Measurements from ENCODE around the gene LRP2. TPM values are rescaled to one million over a fixed set of nuclear protein-coding genes. Genes with fewer than 3 reads are reported as not detected.
"Not testable (repeated sequence)": the region's sequence is repeated elsewhere in the genome, so short reads cannot be mapped to it uniquely, and the experiment has no call there.

LRP2 gene
- total RNA-seq = 1 to 10 TPM; 2.3 to 3.8 TPM
- 1 to 10 TPM; 3.3 to 7.4 TPM for polyA plus RNA-seq (ENCODE audit: insufficient read length in 2 of 2)
- long read RNA-seq, donor 1 = 0 reads
- long read RNA-seq, donor 2 = 0 reads
- long read RNA-seq, donor 3 = 0 reads
- long read RNA-seq, donor 4 = 0 reads

GRCh38 chr2:169362118-169362893 lies at the start of gene LRP2:
Gene LRP2 (minus strand): TSS chr2:169362534. CDS start chr2:169362399, 135 bp downstream.
- H3K4me1 ChIP-seq (ENCODE audit: control insufficient read depth, insufficient read depth, low read length) = peaks cover 38% of the 10 kb centered on the region
- peak within 1 kb of the TSS; percentile 53 for H3K4me3 ChIP-seq (ENCODE audit: low read depth, low read length)
- peak in 2 of 6 donors; percentile 46 to 62 for DNase-seq (ENCODE audit: low read depth in 4 of 6, low spot score in 6 of 6)
- H3K36me3 ChIP-seq (ENCODE audit: control insufficient read depth, insufficient read depth, low read length) = no peaks in the 10 kb centered on the region
- no peaks in the 10 kb centered on the region for H3K9me3 ChIP-seq (ENCODE audit: control insufficient read depth, insufficient read depth, low read length)
- H3K27ac ChIP-seq (ENCODE audit: low read depth, low read length) = no peak within 1 kb of the TSS
- WGBS (ENCODE audit: insufficient coverage) = under 1% methylated on average over 75 of the region's 75 CpGs
- peaks cover 28% of the 10 kb centered on the region for H3K27me3 ChIP-seq (ENCODE audit: control insufficient read depth, insufficient read depth, low read length)

GRCh38 chr2:169406891-169407290 lies 44.6 kb upstream of the LRP2 start:
- Histone ChIP-seq H3K27ac (ENCODE audit: low read depth, low read length) (no peak overlapping the region), H3K36me3 (ENCODE audit: control insufficient read depth, insufficient read depth, low read length) (no peaks in the 10 kb centered on the region), H3K4me3 (ENCODE audit: low read depth, low read length) (no peak overlapping the region), H3K4me1 (ENCODE audit: control insufficient read depth, insufficient read depth, low read length) (no peaks in the 10 kb centered on the region), H3K27me3 (ENCODE audit: control insufficient read depth, insufficient read depth, low read length) (no peaks in the 10 kb centered on the region), H3K9me3 (ENCODE audit: control insufficient read depth, insufficient read depth, low read length) (no peaks in the 10 kb centered on the region)
- WGBS (ENCODE audit: insufficient coverage) = 87% methylated on average over 3 of the region's 3 CpGs
- DNase-seq (ENCODE audit: low read depth in 4 of 6, low spot score in 6 of 6) = no peak

GRCh38 chr2:169399491-169399890 lies 37.2 kb upstream of the LRP2 start:
- not testable (repeated sequence) for H3K4me1 ChIP-seq (ENCODE audit: control insufficient read depth, insufficient read depth, low read length); DNase-seq (ENCODE audit: low read depth in 4 of 6, low spot score in 6 of 6); H3K9me3 ChIP-seq (ENCODE audit: control insufficient read depth, insufficient read depth, low read length); H3K4me3 ChIP-seq (ENCODE audit: low read depth, low read length); H3K36me3 ChIP-seq (ENCODE audit: control insufficient read depth, insufficient read depth, low read length); H3K27ac ChIP-seq (ENCODE audit: low read depth, low read length); H3K27me3 ChIP-seq (ENCODE audit: control insufficient read depth, insufficient read depth, low read length)
- 95% methylated on average over 6 of the region's 13 CpGs for WGBS (ENCODE audit: insufficient coverage)

- peak; percentile 7 to 82 (median 19) for DNase-seq (ENCODE audit: low read depth in 4 of 6, low spot score in 6 of 6)
Observed at GRCh38 chr2:169397697-169398096, 35.4 kb upstream of the LRP2 start.

GRCh38 chr2:169395821-169396374 lies 33.6 kb upstream of the LRP2 start:
- Histone ChIP-seq H3K9me3 (ENCODE audit: control insufficient read depth, insufficient read depth, low read length) (no peaks in the 10 kb centered on the region), H3K4me3 (ENCODE audit: low read depth, low read length) (no peak overlapping the region), H3K36me3 (ENCODE audit: control insufficient read depth, insufficient read depth, low read length) (no peaks in the 10 kb centered on the region), H3K27ac (ENCODE audit: low read depth, low read length) (no peak overlapping the region), H3K4me1 (ENCODE audit: control insufficient read depth, insufficient read depth, low read length) (no peaks in the 10 kb centered on the region), H3K27me3 (ENCODE audit: control insufficient read depth, insufficient read depth, low read length) (no peaks in the 10 kb centered on the region)
- whole genome bisulfite sequencing (ENCODE audit: insufficient coverage) = 80% methylated on average over 4 of the region's 9 CpGs
- no peak for DNase-seq (ENCODE audit: low read depth in 4 of 6, low spot score in 6 of 6)

More at GRCh38 chr2:169397697-169398096, 35.4 kb upstream of the LRP2 start:
- Histone ChIP-seq H3K27ac (ENCODE audit: low read depth, low read length) (no peak overlapping the region), H3K27me3 (ENCODE audit: control insufficient read depth, insufficient read depth, low read length) (no peaks in the 10 kb centered on the region), H3K36me3 (ENCODE audit: control insufficient read depth, insufficient read depth, low read length) (no peaks in the 10 kb centered on the region), H3K4me1 (ENCODE audit: control insufficient read depth, insufficient read depth, low read length) (no peaks in the 10 kb centered on the region), H3K9me3 (ENCODE audit: control insufficient read depth, insufficient read depth, low read length) (no peaks in the 10 kb centered on the region), H3K4me3 (ENCODE audit: low read depth, low read length) (no peak overlapping the region)
- WGBS (ENCODE audit: insufficient coverage) = no CpG with 5 or more reads among the region's 2 CpGs

GRCh38 chr2:169393068-169393590 lies 30.8 kb upstream of the LRP2 start:
- 71% methylated on average over 1 of the region's 7 CpGs for WGBS (ENCODE audit: insufficient coverage)
- Histone ChIP-seq H3K4me1 (ENCODE audit: control insufficient read depth, insufficient read depth, low read length) (no peaks in the 10 kb centered on the region), H3K4me3 (ENCODE audit: low read depth, low read length) (no peak overlapping the region), H3K36me3 (ENCODE audit: control insufficient read depth, insufficient read depth, low read length) (no peaks in the 10 kb centered on the region), H3K9me3 (ENCODE audit: control insufficient read depth, insufficient read depth, low read length) (no peaks in the 10 kb centered on the region), H3K27me3 (ENCODE audit: control insufficient read depth, insufficient read depth, low read length) (no peaks in the 10 kb centered on the region), H3K27ac (ENCODE audit: low read depth, low read length) (no peak overlapping the region)
- DNase-seq (ENCODE audit: low read depth in 4 of 6, low spot score in 6 of 6) = peak in 1 of 6 donors; percentile 20

- H3K4me3 ChIP-seq (ENCODE audit: low read depth, low read length) = no peak overlapping the region
- no peaks in the 10 kb centered on the region for H3K9me3 ChIP-seq (ENCODE audit: control insufficient read depth, insufficient read depth, low read length)
- no peaks in the 10 kb centered on the region for H3K36me3 ChIP-seq (ENCODE audit: control insufficient read depth, insufficient read depth, low read length)
- WGBS (ENCODE audit: insufficient coverage) = no CpG with 5 or more reads among the region's 1 CpG
- no peaks in the 10 kb centered on the region for H3K4me1 ChIP-seq (ENCODE audit: control insufficient read depth, insufficient read depth, low read length)
- H3K27me3 ChIP-seq (ENCODE audit: control insufficient read depth, insufficient read depth, low read length) = no peaks in the 10 kb centered on the region
- no peak for DNase-seq (ENCODE audit: low read depth in 4 of 6, low spot score in 6 of 6)
- H3K27ac ChIP-seq (ENCODE audit: low read depth, low read length) = no peak overlapping the region
Observed at GRCh38 chr2:169391236-169391635, 28.9 kb upstream of the LRP2 start.

GRCh38 chr2:169388161-169388560 lies 25.8 kb upstream of the LRP2 start:
- WGBS (ENCODE audit: insufficient coverage) = 75% methylated on average over 2 of the region's 3 CpGs
- no peaks in the 10 kb centered on the region for H3K27me3 ChIP-seq (ENCODE audit: control insufficient read depth, insufficient read depth, low read length)
- DNase-seq (ENCODE audit: low read depth in 4 of 6, low spot score in 6 of 6) = no peak
- H3K4me3 ChIP-seq (ENCODE audit: low read depth, low read length) = no peak overlapping the region
- no peak overlapping the region for H3K27ac ChIP-seq (ENCODE audit: low read depth, low read length)
- H3K4me1 ChIP-seq (ENCODE audit: control insufficient read depth, insufficient read depth, low read length) = no peaks in the 10 kb centered on the region
- H3K36me3 ChIP-seq (ENCODE audit: control insufficient read depth, insufficient read depth, low read length) = no peaks in the 10 kb centered on the region
- no peaks in the 10 kb centered on the region for H3K9me3 ChIP-seq (ENCODE audit: control insufficient read depth, insufficient read depth, low read length)

- WGBS (ENCODE audit: insufficient coverage) = 75% methylated on average over 2 of the region's 2 CpGs
- no peak for DNase-seq (ENCODE audit: low read depth in 4 of 6, low spot score in 6 of 6)
- Histone ChIP-seq H3K4me3 (ENCODE audit: low read depth, low read length) (no peak overlapping the region), H3K9me3 (ENCODE audit: control insufficient read depth, insufficient read depth, low read length) (no peaks in the 10 kb centered on the region), H3K36me3 (ENCODE audit: control insufficient read depth, insufficient read depth, low read length) (no peaks in the 10 kb centered on the region), H3K4me1 (ENCODE audit: control insufficient read depth, insufficient read depth, low read length) (no peaks in the 10 kb centered on the region), H3K27me3 (ENCODE audit: control insufficient read depth, insufficient read depth, low read length) (no peaks in the 10 kb centered on the region), H3K27ac (ENCODE audit: low read depth, low read length) (no peak overlapping the region)
Observed at GRCh38 chr2:169386722-169387121, 24.4 kb upstream of the LRP2 start.

Data from spinal cord (tissue), 10 donors.